Stimulated activated CD8-positive, alpha-beta memory T cell treated with anti-CD3 and anti-CD28 coated beads, Interleukin-15, amount 100 ng/mL, for 48 hours (primary cell): ENCODE data around the gene TEDC1.

ENCODE experiments used
- DNase-seq, 2 donors: peaks; one replicate each; pipeline ENCODE4 v3.0.0-alpha.2; 2020; ENCODE audit warnings: low read depth in 2 of 2

Gene TEDC1

GRCh38 chr14:105496831-105497591 is 6.0 kb downstream of the TEDC1 start:
- DNase-seq = no peak

DNA sequence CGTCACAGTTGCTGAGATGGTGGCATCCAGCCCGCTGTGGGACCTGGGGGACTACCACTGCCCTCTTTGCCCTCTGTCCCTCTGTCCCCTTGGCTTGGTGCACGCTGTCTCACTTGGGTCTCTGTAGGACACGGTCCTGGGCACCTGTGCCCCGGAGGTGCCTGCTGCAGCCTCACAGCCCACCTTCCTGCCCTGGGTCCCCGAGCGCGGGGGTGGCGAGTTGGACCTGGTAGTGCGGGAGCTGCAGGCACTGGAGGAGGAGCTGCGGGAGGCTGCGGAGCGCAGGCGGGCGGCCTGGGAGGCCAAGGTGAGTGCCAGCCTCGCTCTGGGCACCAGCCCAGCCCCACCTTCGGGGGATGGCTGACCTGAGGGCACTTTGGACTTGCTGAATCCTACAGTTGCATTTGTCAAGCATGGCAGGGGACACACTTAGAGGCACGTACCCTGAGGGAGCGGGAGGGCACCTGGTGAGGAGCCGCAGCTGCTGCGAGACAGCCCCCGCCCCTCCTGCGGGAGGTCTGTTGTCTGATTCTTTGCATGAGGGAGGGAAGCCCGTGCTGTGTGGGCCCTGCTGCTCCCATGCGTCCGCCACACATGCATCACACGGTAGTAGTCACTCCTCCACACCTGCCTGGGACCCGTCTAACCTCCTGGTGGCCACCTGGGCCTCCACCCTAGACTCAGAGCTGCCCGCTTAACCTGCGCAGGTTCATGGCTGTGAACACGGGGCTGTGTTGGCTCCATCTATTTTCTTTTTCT is 6.8 kb downstream of the TEDC1 start:
- no peak for DNase-seq

- no peak for DNase-seq
Observed at GRCh38 chr14:105498430-105499255, 7.6 kb downstream of the TEDC1 start.

GRCh38 chr14:105499256-105500035 is 8.4 kb downstream of the TEDC1 start:
- no peak for DNase-seq

DNA sequence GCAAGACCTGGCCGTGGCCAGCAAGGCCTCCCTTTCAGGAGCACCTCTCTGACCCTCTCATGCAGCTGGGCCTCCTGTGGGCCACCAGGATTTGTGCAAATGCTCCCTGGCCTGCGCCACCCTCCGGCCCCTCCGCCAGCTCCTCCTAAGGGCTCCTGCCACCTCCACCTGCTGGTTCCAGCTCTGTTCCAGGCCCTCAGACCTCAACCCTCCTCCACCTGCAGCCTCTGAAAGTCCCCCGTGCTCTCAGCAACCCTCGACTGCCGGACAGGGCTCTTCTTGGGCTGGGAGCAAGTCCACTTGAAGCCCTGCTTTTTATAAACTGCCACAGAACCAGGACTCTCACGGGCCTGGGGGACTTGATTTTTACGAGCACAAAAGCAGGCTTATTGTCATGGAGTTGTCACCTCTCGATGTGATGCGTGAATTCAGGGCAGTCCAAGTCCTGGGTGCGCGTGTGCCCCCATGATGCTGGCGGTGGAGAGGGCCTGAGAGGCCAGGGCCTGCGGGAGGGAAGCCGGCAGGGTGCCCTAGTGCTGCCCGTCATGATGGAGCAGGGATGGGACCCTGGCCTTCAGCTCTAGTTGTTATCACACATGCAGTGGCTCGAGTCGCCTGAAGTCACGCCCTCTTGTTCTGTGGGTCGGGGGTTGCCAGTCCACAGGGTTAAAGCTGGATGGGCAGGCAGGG is 9.1 kb downstream of the TEDC1 start:
- DNase-seq = no peak

GRCh38 chr14:105500726-105501101 is 9.7 kb downstream of the TEDC1 start:
- DNase-seq = no peak

- DNase-seq = no peak
Observed at GRCh38 chr14:105501504-105502291, 10.7 kb downstream of the TEDC1 start.

DNA sequence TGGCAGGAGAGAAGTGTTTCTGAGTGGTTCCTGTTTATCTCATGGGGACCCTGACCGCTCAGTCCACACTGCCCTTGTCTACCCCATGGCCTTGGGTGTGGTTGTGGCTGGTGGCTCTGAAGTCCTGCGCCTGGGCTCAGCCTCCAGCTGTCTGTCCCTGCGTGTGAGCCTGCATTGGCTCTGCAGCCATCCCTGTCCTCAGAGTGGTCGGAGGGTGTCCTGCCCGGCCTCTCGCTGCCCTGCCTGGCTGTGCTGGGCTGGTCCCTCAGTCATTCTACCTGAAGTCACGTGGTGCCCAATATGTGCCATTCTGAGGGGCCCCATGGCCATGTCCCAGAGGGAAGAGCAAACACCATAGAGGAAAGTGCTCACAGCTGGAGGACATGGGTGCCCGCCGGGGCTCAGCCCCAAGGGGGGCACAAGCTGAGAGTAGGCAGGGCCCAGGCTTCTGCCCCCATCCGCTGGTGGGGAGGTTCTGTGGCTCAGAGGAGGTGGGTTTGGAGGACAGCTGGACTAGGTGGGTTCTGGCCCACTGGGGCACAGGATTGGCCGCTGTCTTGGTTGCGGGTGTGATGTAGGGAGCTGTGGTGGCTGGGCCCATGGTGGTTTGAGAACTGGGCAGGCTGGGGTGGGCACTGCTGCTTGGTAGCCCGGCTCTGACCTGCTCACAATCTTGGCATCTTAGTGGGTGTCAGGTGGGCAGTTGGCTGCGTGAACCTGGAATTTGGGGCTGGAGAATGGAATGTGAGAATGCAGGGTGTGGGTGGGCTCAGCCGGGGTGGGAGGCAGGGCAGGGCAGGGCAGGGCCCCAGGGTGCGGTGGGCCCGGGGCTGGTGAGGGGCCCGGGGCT is 11.6 kb downstream of the TEDC1 start:
- DNase-seq = no peak

- no peak for DNase-seq
Observed at GRCh38 chr14:105503296-105503640, 12.2 kb downstream of the TEDC1 start.

DNA sequence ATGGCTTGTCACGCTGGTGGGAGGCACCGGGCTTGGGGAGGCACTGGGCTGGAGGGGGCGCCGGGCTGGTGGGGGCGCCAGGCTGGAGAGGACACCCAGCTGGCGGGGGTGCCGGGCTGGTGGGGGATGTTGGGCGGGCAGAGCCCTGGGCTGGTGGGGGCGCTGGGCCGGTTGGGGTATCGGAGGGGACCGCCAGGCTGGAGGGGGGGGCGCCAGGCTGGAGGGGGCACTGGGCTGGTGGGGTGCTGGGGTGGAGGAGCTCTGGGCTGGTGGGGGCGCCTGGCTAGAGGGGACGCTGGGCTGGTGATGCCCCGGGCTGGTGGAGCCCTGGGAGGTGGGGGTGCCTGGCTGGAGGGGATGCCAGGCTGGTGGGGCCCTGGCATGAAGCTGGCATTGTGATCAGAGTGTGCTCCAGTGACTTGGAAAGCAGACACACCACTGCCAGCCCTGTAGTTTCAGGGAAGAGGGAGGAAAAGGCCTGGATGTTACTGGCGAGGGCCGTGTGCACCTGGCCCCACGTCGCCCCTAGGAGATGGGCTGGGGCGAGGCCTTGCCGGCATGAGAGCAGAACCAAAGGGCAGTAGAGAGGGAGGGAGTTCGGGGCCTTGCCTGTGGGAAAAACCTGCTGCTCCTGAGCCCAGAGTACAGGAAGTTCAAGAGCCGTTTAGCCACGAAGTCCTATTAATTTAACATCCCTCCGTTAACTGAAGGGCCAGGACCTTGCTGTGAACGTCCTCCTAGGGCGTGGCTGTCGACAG is 13.1 kb downstream of the TEDC1 start:
- DNase-seq = no peak

DNA sequence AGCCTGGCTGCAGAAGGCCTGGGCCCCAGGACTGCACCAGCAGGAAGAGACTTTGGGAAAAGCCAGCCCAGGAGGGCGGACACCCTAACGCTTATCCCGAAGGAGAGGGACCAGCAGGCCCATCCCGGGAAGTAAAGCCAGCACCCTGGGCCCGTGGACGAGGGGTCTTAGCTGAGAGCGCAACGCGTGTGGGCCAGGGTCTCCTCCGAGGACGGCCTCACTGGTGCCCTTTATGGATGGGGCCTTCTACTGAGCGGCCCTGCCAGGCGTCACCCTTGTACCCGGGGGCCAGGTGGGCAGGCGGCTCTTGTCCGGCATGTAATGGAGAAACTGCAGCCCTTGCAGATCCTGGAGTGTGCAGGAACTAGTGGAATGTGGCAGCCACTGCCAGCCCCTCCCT is 14.1 kb downstream of the TEDC1 start:
- no peak for DNase-seq

- no peak for DNase-seq
Observed at GRCh38 chr14:105507247-105507646, 16.2 kb downstream of the TEDC1 start.

DNA sequence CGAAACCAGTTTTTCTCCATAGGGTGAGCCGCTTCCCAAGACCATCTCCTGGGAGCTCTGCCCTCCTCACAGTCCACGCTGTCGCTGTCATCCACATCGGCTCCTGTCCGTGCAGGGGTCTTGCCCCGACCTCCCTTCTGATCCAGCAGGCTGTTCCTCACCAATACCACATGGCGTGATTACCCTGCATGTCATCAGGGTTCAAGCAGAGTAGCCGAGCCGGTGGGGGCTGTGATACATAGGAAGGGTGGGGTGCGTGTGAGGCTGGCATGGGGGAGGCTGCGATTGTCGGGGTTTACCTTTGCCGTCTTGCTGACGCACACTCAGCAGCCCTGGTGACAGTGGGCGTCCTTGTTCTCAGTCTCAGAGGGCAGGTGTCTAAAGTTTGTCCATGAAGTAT is 17.0 kb downstream of the TEDC1 start:
- DNase-seq = no peak

DNA sequence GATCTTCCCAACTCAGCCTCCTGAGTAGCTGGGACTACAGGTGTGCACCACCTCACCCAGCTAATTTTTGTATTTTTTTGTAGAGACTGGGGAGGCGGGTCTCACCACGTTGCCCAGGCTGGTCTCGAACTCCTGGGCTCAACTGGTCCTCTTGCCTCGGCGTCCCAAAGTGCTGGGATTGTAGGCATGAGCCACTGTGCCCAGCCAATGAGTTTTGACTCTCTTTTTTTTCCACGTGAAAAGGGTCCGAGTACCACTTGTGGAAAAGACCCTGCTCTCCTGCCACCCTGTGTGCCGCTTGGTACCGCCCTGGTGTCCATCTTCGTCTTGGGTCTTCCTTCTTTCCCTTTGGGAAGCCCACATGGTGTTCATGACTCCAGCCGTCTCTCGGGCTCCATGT is 17.6 kb downstream of the TEDC1 start:
- no peak for DNase-seq

DNA sequence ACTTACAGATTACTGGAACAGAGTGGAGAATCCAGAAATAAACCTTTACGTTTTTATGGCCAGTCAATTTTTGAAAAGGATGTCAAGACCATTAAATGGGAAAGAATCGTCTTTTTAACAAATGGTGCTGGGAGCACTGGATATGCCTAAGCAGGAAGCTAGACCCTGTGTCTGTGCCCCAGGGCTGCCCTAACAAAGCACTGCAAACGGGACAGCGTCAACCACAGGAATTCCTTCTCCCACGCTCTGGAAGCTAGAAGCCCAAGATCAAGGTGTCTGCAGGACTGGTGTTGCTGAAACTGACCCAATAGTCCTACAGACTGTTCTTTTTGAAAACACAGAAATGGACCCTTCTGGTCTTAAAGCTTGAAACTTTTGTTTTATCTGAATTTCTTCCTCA is 26.1 kb downstream of the TEDC1 start:
- DNase-seq = no peak

GRCh38 chr14:105519946-105520698 is 29.1 kb downstream of the TEDC1 start:
- DNase-seq = no peak

DNA sequence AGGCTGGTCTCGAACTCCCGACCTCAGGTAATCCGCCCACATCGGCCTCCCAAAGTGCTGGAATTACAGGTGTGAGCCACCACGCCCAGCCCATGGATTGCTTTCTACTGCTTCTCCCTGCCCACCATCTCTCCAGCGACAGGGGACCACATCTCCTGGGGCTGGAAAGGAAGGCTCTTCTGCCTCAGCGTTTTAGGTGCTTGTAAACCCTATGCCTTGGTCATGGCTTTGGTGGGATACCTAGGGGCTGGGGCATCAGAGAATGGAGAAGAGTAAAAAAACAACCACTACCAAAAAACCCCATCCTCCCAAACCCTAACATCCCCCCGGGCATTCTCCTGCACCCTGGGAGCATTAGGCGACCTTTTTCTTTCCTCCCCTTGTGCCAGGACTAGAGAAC is 34.3 kb downstream of the TEDC1 start:
- no peak for DNase-seq
